CD14-positive monocyte (primary cell): Measurements from ENCODE around the gene FRS3. TPM values are rescaled to one million over a fixed set of nuclear protein-coding genes. Genes with fewer than 3 reads are reported as not detected.

Experiments used
- DNase-seq, 3 donors: peaks; one replicate each; pipeline ENCODE4 v3.0.0-alpha.2; 2011 to 2022
- H2AFZ ChIP-seq: 2 replicates; pipeline ENCODE4 v1.6.0; 2012; ENCODE audit warnings: mild to moderate bottlenecking, low read depth, low read length, inconsistent platforms; ENCODE audit not compliant: insufficient read depth, poor library complexity, severe bottlenecking
- H3K27ac ChIP-seq, 2 donors: 1 replicate in 1 of 2; 2 replicates in 1 of 2; pipeline ENCODE4 v1.5.1; 2012 to 2013; ENCODE audit warnings: low read length in 2 of 2, control low read depth in 1 of 2, inconsistent platforms in 1 of 2, low read depth in 1 of 2, mild to moderate bottlenecking in 1 of 2
- H3K27me3 ChIP-seq, 2 donors: one replicate each; pipeline versions ENCODE4 v1.6.0 to v1.6.1; 2011 to 2013; ENCODE audit warnings: low read length in 2 of 2; ENCODE audit not compliant: control insufficient read depth in 2 of 2, insufficient read depth in 2 of 2
- H3K36me3 ChIP-seq, 2 donors: replicated peaks in 1 of 2; 1 replicate in 1 of 2; 2 replicates in 1 of 2; pipeline versions ENCODE4 v1.5.1 to v1.6.1; 2012 to 2013; ENCODE audit warnings: low read length in 2 of 2, control low read depth in 1 of 2, inconsistent platforms in 1 of 2, mild to moderate bottlenecking in 1 of 2; ENCODE audit not compliant: insufficient read depth in 2 of 2, control insufficient read depth in 1 of 2
- H3K4me1 ChIP-seq, 2 donors: 1 replicate in 1 of 2; 2 replicates in 1 of 2; pipeline versions ENCODE4 v1.5.1 to v1.6.1; 2012 to 2013; ENCODE audit warnings: low read length in 2 of 2, control low read depth in 1 of 2, inconsistent platforms in 1 of 2, mild to moderate bottlenecking in 1 of 2, moderate library complexity in 1 of 2; ENCODE audit not compliant: insufficient read depth in 2 of 2, control insufficient read depth in 1 of 2
- H3K4me2 ChIP-seq: replicated peaks from 2 replicates; pipeline ENCODE3; 2012; ENCODE audit warnings: low read length, moderate library complexity, mild to moderate bottlenecking; ENCODE audit not compliant: poor library complexity, severe bottlenecking; ENCODE audit errors: extremely low read depth
- H3K4me3 ChIP-seq, 3 experiments: fragments of 200-600 bp in 1 of 3; sonication (generic) in 1 of 3; replicated peaks in 1 of 3; 1 replicate in 2 of 3; 2 replicates in 1 of 3; pipeline ENCODE4 v1.5.1; 2011 to 2013; ENCODE audit warnings: low read length in 3 of 3, mild to moderate bottlenecking in 3 of 3, control low read depth in 2 of 3, low read depth in 2 of 3, inconsistent platforms in 1 of 3, moderate library complexity in 1 of 3
- H3K79me2 ChIP-seq: 2 replicates; pipeline ENCODE4 v1.6.0; 2012; ENCODE audit warnings: mild to moderate bottlenecking, control low read depth, inconsistent platforms, low read length, moderate library complexity; ENCODE audit not compliant: insufficient read depth
- H3K9ac ChIP-seq: 2 replicates; pipeline ENCODE4 v1.6.0; 2017; ENCODE audit warnings: low read length, mild to moderate bottlenecking; ENCODE audit not compliant: insufficient read depth, poor library complexity, severe bottlenecking
- H3K9me3 ChIP-seq, 2 donors: replicated peaks in 1 of 2; 1 replicate in 1 of 2; 2 replicates in 1 of 2; pipeline versions ENCODE4 v1.5.1 to v1.6.1; 2012 to 2013; ENCODE audit warnings: low read length in 2 of 2, control low read depth in 1 of 2; ENCODE audit not compliant: control insufficient read depth in 1 of 2, insufficient read depth in 1 of 2
- H4K20me1 ChIP-seq: 2 replicates; pipeline ENCODE4 v1.6.0; 2012; ENCODE audit warnings: mild to moderate bottlenecking, low read length, control low read depth, moderate library complexity; ENCODE audit not compliant: insufficient read depth
- H3K27ac Mint-ChIP-seq, 7 donors: one replicate each; pipeline ENCODE4 v1.8.0; 2020; ENCODE audit warnings: mild to moderate bottlenecking in 7 of 7, mixed read lengths in 7 of 7, moderate library complexity in 6 of 7, inconsistent platforms in 2 of 7
- H3K27me3 Mint-ChIP-seq, 3 donors: one replicate each; pipeline ENCODE4 v1.8.0; 2021 to 2022; ENCODE audit warnings: low read depth in 3 of 3, mild to moderate bottlenecking in 3 of 3, mixed read lengths in 3 of 3, moderate library complexity in 3 of 3, inconsistent platforms in 1 of 3
- H3K36me3 Mint-ChIP-seq, 2 donors: one replicate each; pipeline ENCODE4 v1.8.0; 2020; ENCODE audit warnings: mixed read lengths in 2 of 2, inconsistent platforms in 1 of 2, mild to moderate bottlenecking in 1 of 2
- H3K4me1 Mint-ChIP-seq: one replicate; pipeline ENCODE4 v1.8.0; 2020; ENCODE audit warnings: mild to moderate bottlenecking, mixed read lengths
- H3K4me3 Mint-ChIP-seq, 2 donors: one replicate each; pipeline ENCODE4 v1.8.0; 2020; ENCODE audit warnings: mild to moderate bottlenecking in 2 of 2, mixed read lengths in 2 of 2, moderate library complexity in 1 of 2
- H3K9me3 Mint-ChIP-seq, 7 donors: one replicate each; pipeline ENCODE4 v1.8.0; 2020 to 2022; ENCODE audit warnings: mixed read lengths in 7 of 7, mild to moderate bottlenecking in 6 of 7, moderate library complexity in 6 of 7, inconsistent platforms in 2 of 7
- WGBS: methylation state at CpG from one replicate; pipeline ENCODE4 v1.1.5; 2013; ENCODE audit warnings: missing lambda C conversion rate; ENCODE audit not compliant: insufficient coverage; 5-methylcytosine and 5-hydroxymethylcytosine counted together
- intact Hi-C, 2 donors: fragments of 100-400 bp; cut with micrococcal nuclease; formaldehyde crosslinking; loops; one replicate each; pipeline versions ENCODE4 v1.15.0 to v1.15.1; 2023
- polyA plus RNA-seq, 3 donors: library from polyadenylated mRNA; depleted of rRNA in 1 of 3; unstranded in 2 of 3; stranded (reverse) in 1 of 3; fragments of 300-500 nt in 2 of 3; fragments of >200 nt in 1 of 3; fragmentation: Illumina TruSeq in 2 of 3; gene quantifications; 1 replicate in 2 of 3; 2 replicates in 1 of 3; pipeline ENCODE4 v1.2.3, GENCODE V29; 2012 to 2021
- TF ChIP-seq, protein P1 (sequence below): fragments of 200-600 bp; IDR thresholded peaks from one replicate; pipeline ENCODE4 v1.8.0; 2022; ENCODE audit warnings: antibody characterized with exemption, mild to moderate bottlenecking

The FRS3 gene
- polyA plus RNA-seq, 3 donors: 1.3 to 7.0 (median 2.6) TPM

DNA sequence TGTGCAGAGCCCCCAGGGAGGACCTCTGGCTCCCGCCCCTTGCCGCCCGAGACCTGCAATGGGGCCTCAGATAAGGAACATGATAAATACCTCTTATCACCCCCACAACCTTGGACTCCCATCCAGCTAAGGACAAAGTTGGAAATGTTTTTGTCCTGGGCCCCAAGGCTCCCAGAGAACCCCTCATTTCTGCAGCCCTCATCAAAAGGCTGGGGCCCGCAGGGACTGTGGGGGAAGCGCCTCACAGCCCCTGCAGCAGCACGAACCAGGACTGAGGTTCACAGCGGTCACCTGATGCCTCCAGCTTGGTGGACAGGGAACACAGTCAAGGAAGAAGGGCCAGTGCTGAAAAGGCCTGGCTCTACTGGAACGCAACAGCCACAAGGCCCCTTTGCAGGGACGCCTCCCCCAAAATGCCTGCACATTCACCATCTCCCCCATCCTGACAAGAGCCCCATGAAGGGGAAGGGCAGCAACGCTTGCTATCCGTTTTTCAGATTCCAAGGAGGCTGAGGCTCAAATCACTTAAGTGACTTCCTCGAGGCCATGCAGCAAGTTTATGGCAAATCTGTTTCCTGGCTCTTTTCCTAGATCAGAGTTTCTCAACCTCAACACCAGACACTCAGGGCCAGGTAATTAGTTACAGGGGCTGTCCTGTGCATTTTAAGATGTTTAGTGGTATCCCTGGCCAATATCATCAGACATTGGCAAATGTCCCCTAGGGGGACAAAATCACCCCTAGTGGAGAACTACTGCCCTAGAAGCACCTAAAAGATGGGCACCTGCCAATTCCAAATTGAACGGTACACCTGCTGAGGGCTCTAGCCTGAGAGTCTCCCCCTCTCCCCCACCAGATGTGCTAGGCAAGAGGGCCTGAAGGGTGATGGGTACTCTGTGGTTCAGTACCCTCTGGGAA, 54.9 kb downstream of the FRS3 start:
- peak overlapping the region; percentile 41 for H3K9ac ChIP-seq
- Mint-ChIP-seq H3K4me1 (peaks cover 94% of the 10 kb centered on the region), H3K4me3 (peak overlapping the region; percentile 15 to 81)

DNA sequence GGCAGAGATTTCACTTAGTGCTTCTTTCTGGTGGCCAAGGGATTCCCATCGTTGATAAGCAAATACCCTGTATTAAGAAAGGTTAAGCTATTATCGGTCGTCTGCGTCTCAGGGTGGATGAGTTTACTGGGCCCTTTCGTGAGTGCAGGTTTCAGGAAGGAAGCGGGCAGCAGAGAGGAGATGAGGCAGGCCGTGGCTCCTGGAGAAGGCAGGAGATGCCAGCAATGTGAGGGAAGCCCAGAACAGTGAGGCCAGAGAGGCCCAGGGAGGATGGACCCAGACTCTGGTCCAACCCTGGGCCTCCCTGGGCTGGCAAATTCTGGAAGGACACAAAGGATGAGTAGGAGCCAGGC, 55.5 kb downstream of the FRS3 start:
- peak overlapping the region; percentile 86 for H3K4me2 ChIP-seq
- peaks cover 0 to 13% of the 10 kb centered on the region in 2 donors for H3K36me3 ChIP-seq
- Mint-ChIP-seq H3K36me3 (peaks cover 20 to 33% of the 10 kb centered on the region in 2 donors), H3K4me3 (peak overlapping the region; percentile 81 to 93), H3K4me1 (peaks cover 93% of the 10 kb centered on the region), H3K9me3 (no peaks in the 10 kb centered on the region), H3K27ac (peak overlapping the region; percentile 97 to 99 (median 98)), H3K27me3 (peaks cover 0 to 1% (median 0%) of the 10 kb centered on the region in 3 donors)
- peaks cover 97% of the 10 kb centered on the region for H3K79me2 ChIP-seq
- H3K4me1 ChIP-seq: peaks cover 93 to 99% of the 10 kb centered on the region in 2 donors
- WGBS: 10% methylated on average over 7 of the region's 7 CpGs
- no peaks in the 10 kb centered on the region for H3K27me3 ChIP-seq
- H4K20me1 ChIP-seq: peaks cover 94% of the 10 kb centered on the region
- TF ChIP-seq, protein P1, sequence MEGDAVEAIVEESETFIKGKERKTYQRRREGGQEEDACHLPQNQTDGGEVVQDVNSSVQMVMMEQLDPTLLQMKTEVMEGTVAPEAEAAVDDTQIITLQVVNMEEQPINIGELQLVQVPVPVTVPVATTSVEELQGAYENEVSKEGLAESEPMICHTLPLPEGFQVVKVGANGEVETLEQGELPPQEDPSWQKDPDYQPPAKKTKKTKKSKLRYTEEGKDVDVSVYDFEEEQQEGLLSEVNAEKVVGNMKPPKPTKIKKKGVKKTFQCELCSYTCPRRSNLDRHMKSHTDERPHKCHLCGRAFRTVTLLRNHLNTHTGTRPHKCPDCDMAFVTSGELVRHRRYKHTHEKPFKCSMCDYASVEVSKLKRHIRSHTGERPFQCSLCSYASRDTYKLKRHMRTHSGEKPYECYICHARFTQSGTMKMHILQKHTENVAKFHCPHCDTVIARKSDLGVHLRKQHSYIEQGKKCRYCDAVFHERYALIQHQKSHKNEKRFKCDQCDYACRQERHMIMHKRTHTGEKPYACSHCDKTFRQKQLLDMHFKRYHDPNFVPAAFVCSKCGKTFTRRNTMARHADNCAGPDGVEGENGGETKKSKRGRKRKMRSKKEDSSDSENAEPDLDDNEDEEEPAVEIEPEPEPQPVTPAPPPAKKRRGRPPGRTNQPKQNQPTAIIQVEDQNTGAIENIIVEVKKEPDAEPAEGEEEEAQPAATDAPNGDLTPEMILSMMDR: no peak
- no peak overlapping the region for H2AFZ ChIP-seq
- peak overlapping the region in 1 of 3 experiments; percentile 79 for H3K4me3 ChIP-seq
- DNase-seq: peak in 2 of 3 donors; percentile 49 to 60
- H3K27ac ChIP-seq: peak overlapping the region; percentile 81 to 88
- peak overlapping the region; percentile 52 for H3K9ac ChIP-seq
- intact Hi-C loops: loop anchor here in 1 of 2 donors (5.0 to 10.0 kb wide), 2 partner anchors 171 to 1063 kb away; partner anchors contain the start of gene USP49
- H3K9me3 ChIP-seq: no peaks in the 10 kb centered on the region

More for the DNA sequence above, 54.9 kb downstream of the FRS3 start:
- no peaks in the 10 kb centered on the region for H3K9me3 ChIP-seq
- H3K27me3 Mint-ChIP-seq: no peaks in the 10 kb centered on the region
- H3K27me3 ChIP-seq: no peaks in the 10 kb centered on the region
- no peak overlapping the region for H2AFZ ChIP-seq
- peak overlapping the region in 1 of 3 experiments; percentile 79 for H3K4me3 ChIP-seq
- H3K79me2 ChIP-seq: peaks cover 97% of the 10 kb centered on the region
- H4K20me1 ChIP-seq: peaks cover 94% of the 10 kb centered on the region
- peaks cover 6 to 20% of the 10 kb centered on the region in 2 donors for H3K36me3 ChIP-seq
- H3K27ac Mint-ChIP-seq: peak overlapping the region; percentile 97 to 99 (median 98)
- no peaks in the 10 kb centered on the region for H3K9me3 Mint-ChIP-seq
- peaks cover 19 to 34% of the 10 kb centered on the region in 2 donors for H3K36me3 Mint-ChIP-seq
- TF ChIP-seq, protein P1: no peak
- peak overlapping the region; percentile 86 for H3K4me2 ChIP-seq
- intact Hi-C loops: loop anchor here in 1 of 2 donors (5.0 to 10.0 kb wide), 2 partner anchors 170 to 1062 kb away; partner anchors contain the start of gene USP49
- peak overlapping the region; percentile 81 to 88 for H3K27ac ChIP-seq
- WGBS: 62% methylated on average over 8 of the region's 13 CpGs
- H3K4me1 ChIP-seq: peaks cover 92 to 93% of the 10 kb centered on the region in 2 donors
- no peak for DNase-seq
